Skeletal muscle tissue (tissue), 4 donors: ENCODE data around the gene ZDHHC13. TPM values are rescaled to one million over a fixed set of nuclear protein-coding genes. Genes with fewer than 3 reads are reported as not detected.
A peak's percentile ranks its signal among the peaks of the same experiment; 100 is the strongest.

Experiments
- H3K27ac ChIP-seq: one replicate; pipeline ENCODE4 v1.7.0; 2013; ENCODE audit warnings: mild to moderate bottlenecking, low read depth, low read length, inconsistent platforms
- H3K27me3 ChIP-seq, 3 donors: one replicate each; pipeline ENCODE4 v1.7.0; 2013; ENCODE audit warnings: low read length in 3 of 3; ENCODE audit not compliant: control insufficient read depth in 3 of 3, insufficient read depth in 3 of 3
- H3K36me3 ChIP-seq, 3 donors: one replicate each; pipeline ENCODE4 v1.7.0; 2013; ENCODE audit warnings: low read length in 3 of 3; ENCODE audit not compliant: control insufficient read depth in 3 of 3, insufficient read depth in 3 of 3
- H3K4me1 ChIP-seq, 3 donors: one replicate each; pipeline ENCODE4 v1.7.0; 2013; ENCODE audit warnings: low read length in 3 of 3, mild to moderate bottlenecking in 3 of 3; ENCODE audit not compliant: control insufficient read depth in 3 of 3, insufficient read depth in 3 of 3
- H3K4me3 ChIP-seq, 3 donors: one replicate each; pipeline ENCODE4 v1.7.0; 2013; ENCODE audit warnings: low read length in 3 of 3
- H3K9ac ChIP-seq, 3 donors: one replicate each; pipeline ENCODE4 v1.7.0; 2013; ENCODE audit warnings: low read length in 3 of 3, mild to moderate bottlenecking in 3 of 3, moderate library complexity in 2 of 3, low read depth in 1 of 3
- H3K9me3 ChIP-seq, 3 donors: one replicate each; pipeline ENCODE4 v1.7.0; 2013; ENCODE audit warnings: low read length in 3 of 3; ENCODE audit not compliant: control insufficient read depth in 3 of 3
- total RNA-seq: library from RNA; depleted of rRNA; stranded (reverse); fragments of >200 nt; gene quantifications from one replicate; pipeline ENCODE4 v1.2.3, GENCODE V29; 2014
- donor health status: Osteomylitis.

ZDHHC13 gene, protein sequence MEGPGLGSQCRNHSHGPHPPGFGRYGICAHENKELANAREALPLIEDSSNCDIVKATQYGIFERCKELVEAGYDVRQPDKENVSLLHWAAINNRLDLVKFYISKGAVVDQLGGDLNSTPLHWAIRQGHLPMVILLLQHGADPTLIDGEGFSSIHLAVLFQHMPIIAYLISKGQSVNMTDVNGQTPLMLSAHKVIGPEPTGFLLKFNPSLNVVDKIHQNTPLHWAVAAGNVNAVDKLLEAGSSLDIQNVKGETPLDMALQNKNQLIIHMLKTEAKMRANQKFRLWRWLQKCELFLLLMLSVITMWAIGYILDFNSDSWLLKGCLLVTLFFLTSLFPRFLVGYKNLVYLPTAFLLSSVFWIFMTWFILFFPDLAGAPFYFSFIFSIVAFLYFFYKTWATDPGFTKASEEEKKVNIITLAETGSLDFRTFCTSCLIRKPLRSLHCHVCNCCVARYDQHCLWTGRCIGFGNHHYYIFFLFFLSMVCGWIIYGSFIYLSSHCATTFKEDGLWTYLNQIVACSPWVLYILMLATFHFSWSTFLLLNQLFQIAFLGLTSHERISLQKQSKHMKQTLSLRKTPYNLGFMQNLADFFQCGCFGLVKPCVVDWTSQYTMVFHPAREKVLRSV
- total RNA-seq, result 6.8 TPM

DNA sequence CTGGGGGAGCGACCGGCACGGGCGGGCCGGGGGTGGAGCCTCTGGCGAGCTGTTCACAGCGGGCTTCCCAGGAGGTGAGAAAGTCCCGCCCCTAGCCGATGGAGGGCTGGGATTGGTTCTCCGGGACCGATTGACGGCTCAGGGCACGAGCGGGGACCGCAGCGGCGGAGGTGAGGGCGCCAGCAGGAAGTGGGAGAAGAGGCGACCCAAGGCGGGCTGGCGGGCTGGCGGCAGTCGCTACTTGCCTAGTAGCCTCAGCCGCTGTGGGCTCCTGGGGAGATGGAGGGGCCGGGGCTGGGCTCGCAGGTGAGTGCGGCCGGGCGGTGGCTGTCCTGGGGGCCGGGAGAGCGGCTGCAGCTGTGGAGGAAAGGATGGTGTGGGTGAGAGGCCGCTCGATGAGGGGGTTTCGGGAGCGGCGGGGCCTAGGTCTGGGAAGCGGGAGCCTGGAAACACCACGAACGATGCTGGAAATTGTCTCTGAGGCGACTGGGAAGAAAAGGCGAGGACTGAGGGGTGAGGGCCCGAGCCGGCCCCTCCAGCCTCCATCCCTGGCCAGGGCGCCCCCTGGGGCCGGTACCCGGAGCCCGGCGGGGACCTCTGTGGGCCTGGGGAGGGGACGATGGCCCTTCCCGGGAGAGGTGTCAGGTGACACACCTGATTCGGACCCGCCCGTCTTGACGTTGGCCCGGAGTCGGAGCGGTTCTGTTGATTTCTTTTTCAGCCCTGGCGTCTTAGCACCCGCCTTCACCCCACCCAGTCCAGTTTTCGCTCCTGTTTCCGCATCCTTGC, at the start of gene ZDHHC13:
ZDHHC13 (plus strand) TSS at position 198 of the 789 bp plus-strand sequence; CDS start at position 280, 82 bp downstream.
- peak within 1 kb of the TSS; percentile 71 to 83 (median 78) for H3K4me3 ChIP-seq
- peaks cover 0 to 10% (median 0%) of the 10 kb centered on the region in 3 donors for H3K27me3 ChIP-seq
- H3K4me1 ChIP-seq, result peaks cover 3 to 16% (median 7%) of the 10 kb centered on the region in 3 donors
- H3K9ac ChIP-seq, result peak within 1 kb of the TSS; percentile 67 to 73 (median 68)
- H3K36me3 ChIP-seq, result no peaks in the 10 kb centered on the region
- H3K9me3 ChIP-seq, result no peaks in the 10 kb centered on the region
- H3K27ac ChIP-seq, result no peak within 1 kb of the TSS

DNA sequence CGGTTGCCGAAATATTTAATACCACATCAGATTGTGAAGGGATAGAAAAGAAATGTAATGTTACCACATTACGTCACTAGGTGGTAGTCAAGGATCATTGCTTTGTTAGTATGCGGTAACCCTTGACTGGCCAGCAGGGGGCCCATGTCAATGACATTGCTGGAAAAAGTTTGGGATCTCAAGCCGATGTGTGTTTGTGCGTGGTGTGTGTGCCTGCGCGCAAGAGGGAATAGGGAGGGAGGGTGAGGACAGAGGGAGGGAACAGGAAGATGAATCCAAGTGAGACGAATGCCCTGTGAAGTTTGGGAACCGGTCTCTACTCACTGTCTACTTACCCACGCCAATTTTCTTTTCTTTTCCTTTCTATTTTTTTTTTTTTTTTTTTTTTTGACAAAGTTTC, 45.7 kb upstream of the ZDHHC13 start:
- Histone ChIP-seq H3K27me3 (no peaks in the 10 kb centered on the region), H3K4me3 (peak overlapping the region; percentile 46 to 65 (median 56)), H3K4me1 (peaks cover 0 to 3% (median 0%) of the 10 kb centered on the region in 3 donors), H3K9ac (peak overlapping the region in 1 of 3 donors; percentile 50), H3K9me3 (peaks cover 0 to 3% (median 0%) of the 10 kb centered on the region in 3 donors), H3K36me3 (no peaks in the 10 kb centered on the region), H3K27ac (no peak overlapping the region)

DNA sequence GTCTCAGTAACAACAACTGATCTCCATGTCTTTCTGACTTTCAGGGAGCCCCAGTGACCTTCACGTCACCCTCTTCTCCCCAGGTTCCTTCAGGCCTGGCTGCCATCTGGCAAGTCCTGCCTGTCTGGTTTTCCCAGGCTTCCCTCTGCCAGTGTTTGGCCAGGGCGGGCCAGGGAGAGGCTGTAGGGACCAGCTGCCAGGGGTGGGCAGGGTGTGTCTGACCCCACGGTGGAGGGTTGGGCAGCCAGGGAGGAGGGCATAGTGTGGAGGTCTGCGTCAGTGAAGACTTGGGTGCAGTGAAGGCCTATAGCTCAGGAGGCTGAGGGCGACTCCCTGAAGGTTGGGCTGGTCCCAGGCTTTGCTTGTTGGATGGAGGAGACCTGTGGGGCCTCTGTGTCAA, 44.5 kb upstream of the ZDHHC13 start:
- H3K4me1 ChIP-seq, result peaks cover 0 to 3% (median 0%) of the 10 kb centered on the region in 3 donors
- H3K27me3 ChIP-seq, result no peaks in the 10 kb centered on the region
- peak overlapping the region in 1 of 3 donors; percentile 16 for H3K9ac ChIP-seq
- H3K4me3 ChIP-seq, result no peak overlapping the region
- H3K9me3 ChIP-seq, result peaks cover 0 to 3% (median 0%) of the 10 kb centered on the region in 3 donors
- H3K36me3 ChIP-seq, result no peaks in the 10 kb centered on the region
- H3K27ac ChIP-seq, result no peak overlapping the region

DNA sequence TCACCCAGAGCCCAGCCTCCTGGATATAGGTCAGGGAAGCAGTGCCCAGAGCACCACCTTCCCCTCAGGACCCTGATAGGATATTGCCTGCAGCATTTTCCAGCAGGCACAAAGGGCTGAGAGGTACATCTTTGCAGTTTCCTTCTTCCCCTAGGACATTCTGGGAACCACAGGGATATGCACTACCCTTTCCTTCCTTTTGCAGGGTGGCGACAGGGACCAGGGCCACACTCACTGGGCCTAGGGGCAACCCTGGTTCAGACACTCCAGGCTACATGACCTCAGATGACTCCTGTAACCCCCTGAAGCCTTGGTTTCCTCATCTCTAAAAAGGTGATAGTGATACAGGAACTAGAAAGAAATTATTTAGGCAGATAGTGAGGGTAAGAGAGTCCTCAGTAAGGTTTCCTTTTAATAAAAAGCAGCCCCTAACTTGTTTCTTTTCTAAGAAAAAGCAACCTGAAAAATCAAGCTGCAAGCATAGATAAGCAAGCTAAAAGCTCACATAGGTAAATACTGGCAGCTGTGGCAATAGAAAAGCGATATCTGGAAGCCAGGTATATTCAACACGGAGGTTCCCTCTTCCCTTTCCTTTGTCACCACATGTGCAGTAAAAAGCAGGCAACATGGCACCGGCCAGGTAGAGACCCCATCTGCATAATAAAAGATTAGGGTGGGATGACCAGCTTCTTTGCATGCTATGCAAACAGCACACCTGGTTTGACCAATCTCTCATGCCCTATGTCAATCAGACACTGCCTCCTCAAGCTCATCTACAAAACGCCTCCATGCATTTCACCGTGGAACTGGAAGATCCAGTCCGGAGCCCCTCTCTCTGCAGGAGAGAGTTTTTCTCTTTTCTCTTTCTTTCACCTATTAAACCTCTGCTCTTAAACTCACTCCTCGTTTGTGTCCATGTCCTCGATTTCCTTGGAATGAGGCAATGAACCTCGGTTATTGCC, 43.2 kb upstream of the ZDHHC13 start:
- Histone ChIP-seq H3K4me1 (peaks cover 0 to 3% (median 0%) of the 10 kb centered on the region in 3 donors), H3K9me3 (no peaks in the 10 kb centered on the region), H3K4me3 (no peak overlapping the region), H3K27ac (no peak overlapping the region), H3K27me3 (no peaks in the 10 kb centered on the region), H3K36me3 (no peaks in the 10 kb centered on the region), H3K9ac (peak overlapping the region in 1 of 3 donors; percentile 12)

DNA sequence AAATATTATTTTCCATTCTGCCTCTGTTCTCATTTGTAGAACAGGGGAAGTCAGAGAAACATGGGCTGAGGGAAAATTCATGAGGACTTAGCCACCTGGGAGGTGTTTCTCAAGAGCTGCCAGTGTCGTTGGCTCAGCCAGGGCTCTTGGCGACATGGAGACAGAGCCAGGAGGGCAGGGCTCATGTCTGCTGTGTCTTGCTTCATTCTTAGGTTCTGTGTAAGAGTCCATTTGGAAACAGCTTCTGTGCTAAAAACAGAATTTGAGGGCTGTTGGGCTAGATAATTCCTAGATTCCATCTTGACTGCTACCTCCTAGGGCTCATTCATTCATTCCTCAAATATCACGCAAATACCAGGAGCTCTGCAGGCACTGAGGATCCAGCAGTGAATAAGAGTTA, 41.3 kb upstream of the ZDHHC13 start:
- Histone ChIP-seq H3K27ac (no peak overlapping the region), H3K9ac (no peak overlapping the region), H3K36me3 (no peaks in the 10 kb centered on the region), H3K4me1 (peaks cover 3 to 6% (median 3%) of the 10 kb centered on the region in 3 donors), H3K27me3 (no peaks in the 10 kb centered on the region), H3K9me3 (no peaks in the 10 kb centered on the region), H3K4me3 (no peak overlapping the region)

DNA sequence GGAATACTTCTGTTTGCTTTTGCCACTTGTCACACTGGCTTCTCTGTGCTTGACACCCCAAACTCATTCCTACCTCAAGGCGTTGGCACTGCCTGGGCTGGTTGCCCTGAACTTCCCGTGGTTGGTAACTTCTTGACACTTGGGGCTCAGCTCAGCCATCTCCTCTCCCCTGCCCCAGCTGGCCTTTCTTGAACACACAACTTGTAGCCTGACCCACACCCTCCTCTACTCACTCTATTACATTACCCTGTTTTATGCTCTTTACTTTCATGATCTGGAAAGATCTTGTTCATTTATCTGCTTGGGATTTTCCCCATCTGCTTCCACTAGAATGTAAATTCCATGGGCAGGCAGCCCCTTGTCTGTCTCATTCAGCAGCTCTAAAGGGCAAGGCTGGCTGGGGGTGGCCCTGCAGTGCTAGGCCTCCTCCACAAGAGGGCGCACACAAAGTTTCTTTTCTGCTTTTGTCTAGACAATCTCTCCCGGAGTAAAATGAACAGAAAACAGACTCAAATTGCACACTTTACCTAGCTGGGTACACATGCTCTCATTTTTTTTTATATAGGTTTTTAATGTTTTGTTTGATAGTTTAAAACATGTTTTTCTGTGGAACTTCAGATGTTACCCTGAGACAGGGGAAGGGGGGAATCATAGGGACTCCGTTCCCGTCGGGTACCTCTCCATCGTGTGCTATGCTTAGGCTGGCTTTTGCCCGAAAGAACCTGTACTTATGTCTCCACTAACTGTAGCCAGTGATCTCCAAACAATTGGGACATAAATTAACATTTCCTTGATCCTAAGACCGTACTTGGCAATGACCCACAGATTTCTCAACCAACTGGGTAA, 40.0 kb upstream of the ZDHHC13 start:
- Histone ChIP-seq H3K36me3 (no peaks in the 10 kb centered on the region), H3K27me3 (no peaks in the 10 kb centered on the region), H3K4me3 (peak overlapping the region in 1 of 3 donors; percentile 30), H3K9ac (peak overlapping the region in 1 of 3 donors; percentile 27), H3K4me1 (peaks cover 0 to 6% (median 3%) of the 10 kb centered on the region in 3 donors), H3K9me3 (no peaks in the 10 kb centered on the region), H3K27ac (no peak overlapping the region)

DNA sequence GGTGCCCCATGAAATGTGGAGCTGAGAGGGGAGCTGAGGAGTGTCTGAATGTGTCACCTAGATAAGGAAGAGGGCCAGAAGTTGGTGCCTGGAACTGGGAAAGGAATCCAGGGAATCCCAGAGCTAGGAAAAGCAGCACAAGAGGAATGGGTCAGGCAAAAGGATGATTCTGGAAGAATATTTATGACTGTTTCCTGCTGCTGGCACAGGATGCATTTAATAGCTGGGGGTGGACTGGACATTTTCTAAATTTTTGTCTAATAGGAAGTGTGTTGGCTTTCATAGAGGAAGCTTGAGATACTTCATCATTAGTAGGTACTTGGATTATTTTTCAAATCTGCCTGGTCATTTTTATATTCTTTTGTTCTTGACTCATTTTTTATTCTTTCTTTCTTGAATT, 39.0 kb upstream of the ZDHHC13 start:
- no peaks in the 10 kb centered on the region for H3K36me3 ChIP-seq
- H3K9ac ChIP-seq, result no peak overlapping the region

DNA sequence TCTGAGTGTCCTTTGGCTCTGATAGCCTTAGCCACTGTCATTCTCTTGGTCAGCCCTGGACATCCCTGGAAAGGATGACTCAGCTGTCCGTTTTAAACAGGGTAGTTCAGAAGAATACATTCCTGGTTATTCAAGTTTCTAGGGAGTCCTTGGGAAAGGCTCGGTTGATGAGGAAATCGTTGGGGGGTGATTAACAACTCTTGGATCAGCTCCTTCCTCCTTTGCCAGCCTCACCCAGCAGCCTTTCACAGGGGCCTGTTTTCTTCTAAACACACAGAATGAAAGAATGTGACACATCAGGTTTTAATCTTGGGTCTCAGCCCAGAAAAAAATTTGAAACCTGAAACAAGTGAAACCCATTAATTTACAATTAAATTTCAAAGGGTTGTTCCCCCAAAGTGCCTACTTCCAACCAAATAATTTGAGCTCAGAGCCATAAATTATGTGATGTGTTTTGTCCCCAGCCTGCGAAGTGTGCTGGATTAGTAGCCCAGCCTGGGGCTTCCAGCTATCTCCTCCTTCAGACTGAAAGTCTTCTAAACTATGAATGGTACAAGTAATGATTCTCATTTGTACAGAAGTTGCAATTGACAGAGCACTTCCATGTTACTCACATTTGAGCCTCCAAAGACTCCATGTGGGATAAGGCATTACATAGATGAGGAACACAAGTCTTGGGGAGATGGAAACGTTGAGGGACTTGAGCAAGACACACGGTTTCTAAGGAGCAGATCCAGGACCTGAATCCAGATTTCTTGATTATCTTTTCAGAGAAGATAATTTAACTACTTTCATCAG, 37.1 kb upstream of the ZDHHC13 start:
- no peak overlapping the region for H3K4me3 ChIP-seq
- H3K4me1 ChIP-seq, result peaks cover 0 to 6% (median 3%) of the 10 kb centered on the region in 3 donors
- no peaks in the 10 kb centered on the region for H3K27me3 ChIP-seq
- H3K9me3 ChIP-seq, result no peaks in the 10 kb centered on the region
- no peaks in the 10 kb centered on the region for H3K36me3 ChIP-seq
- no peak overlapping the region for H3K9ac ChIP-seq
- H3K27ac ChIP-seq, result no peak overlapping the region

More for the DNA sequence above, 39.0 kb upstream of the ZDHHC13 start:
- no peaks in the 10 kb centered on the region for H3K9me3 ChIP-seq
- no peak overlapping the region for H3K4me3 ChIP-seq
- peaks cover 0 to 6% (median 3%) of the 10 kb centered on the region in 3 donors for H3K4me1 ChIP-seq
- H3K27ac ChIP-seq, result no peak overlapping the region
- no peaks in the 10 kb centered on the region for H3K27me3 ChIP-seq
